CD4-positive, alpha-beta T cell treated with Interleukin-1 beta for 1 hour (primary cell): ENCODE results near the gene NKAIN2.
"Not testable (repeated sequence)": the region's sequence is repeated elsewhere in the genome, so short reads cannot be mapped to it uniquely, and the experiment has no call there.

ENCODE experiments used
- DNase-seq, 2 donors: peaks; one replicate each; pipeline ENCODE4 v3.0.0-alpha.2; 2020 to 2022

The NKAIN2 gene

DNA sequence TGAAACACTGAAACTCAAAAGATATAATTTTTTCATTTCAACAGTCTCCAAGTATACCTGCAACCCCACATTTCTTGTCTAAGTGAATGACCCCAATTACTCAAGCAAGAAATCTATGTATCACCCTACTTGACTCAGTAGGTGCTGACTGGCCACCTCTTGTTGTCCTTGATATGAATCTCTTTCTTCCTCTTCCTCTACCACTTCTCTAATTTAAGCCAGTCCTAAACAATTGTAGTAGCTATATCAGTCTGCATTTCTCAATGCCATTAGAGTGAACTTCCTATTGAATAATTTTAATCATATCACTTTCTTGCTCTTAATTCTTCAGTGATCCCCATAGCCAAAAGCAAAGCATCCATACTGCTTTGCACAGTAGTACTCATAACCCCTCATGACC is 93.2 kb downstream of the NKAIN2 start:
- DNase-seq: no peak

DNA sequence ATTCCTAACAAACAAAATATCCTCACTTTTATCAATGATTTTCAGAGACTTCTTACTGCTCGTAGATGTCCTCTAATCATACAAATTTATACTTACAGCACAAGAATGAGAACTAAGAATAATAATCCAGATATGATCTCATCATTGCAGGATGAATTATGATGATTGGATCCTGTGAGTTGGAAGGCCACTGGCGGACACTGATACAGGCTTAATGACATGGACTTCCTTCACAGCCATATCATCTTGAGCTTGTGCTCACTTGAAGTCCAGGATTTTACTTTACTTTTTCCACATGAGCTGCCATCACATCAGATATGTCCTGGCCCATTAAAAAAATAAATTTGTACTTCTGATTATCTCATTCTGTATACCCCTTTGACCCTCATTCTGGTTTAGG is 94.3 kb downstream of the NKAIN2 start:
- no peak for DNase-seq

GRCh38 chr6:123898665-123899064 is 95.0 kb downstream of the NKAIN2 start:
- no peak for DNase-seq

- no peak for DNase-seq
Observed at GRCh38 chr6:123899745-123900144, 96.1 kb downstream of the NKAIN2 start.

DNA sequence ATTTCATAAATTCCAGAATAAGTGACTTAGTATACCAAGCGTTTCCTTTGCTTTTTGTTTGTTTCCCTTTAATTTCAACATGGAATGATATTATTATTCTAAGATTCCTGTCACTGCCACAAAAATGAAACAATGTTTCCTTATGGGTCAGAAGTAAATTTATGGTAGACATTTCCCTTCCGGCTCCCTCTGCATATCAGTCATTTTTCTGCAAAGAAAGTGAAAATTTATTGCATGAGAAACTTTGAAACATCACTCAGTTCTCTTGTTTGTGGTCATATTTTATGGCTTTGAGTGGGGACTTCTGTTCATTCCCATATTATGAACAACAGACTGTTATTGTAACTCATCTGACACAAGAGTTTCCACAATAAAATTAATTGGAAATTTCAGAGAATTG is 97.8 kb downstream of the NKAIN2 start:
- DNase-seq: no peak

DNA sequence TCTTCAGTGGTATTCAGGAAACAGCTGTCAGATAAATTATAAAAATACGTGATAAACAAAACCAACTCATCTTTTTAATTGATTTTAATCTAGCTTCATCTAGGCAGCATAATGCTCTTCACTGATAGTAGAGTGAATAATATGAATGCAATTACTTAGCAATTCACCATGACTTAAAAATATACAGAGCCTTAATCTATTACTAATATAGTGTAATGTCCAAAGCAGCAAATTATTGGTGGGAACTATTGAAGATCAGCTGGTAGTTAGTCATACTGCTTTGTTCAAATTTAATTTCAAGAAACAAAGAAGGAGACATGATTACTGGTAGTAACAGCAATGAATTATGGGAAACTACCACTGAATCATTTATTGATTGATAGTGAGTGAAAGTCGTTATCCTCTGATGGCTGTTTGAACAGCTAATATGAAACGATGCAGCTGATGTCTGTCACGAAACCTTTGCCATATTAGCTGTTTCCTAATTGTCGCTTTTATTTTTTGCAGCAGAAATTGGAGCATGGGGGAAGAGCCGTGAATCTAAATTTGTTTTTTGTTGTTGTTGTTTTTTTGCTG is 99.2 kb downstream of the NKAIN2 start:
- no peak for DNase-seq

- no peak for DNase-seq
Observed at GRCh38 chr6:123904228-123904627, 100.6 kb downstream of the NKAIN2 start.

DNA sequence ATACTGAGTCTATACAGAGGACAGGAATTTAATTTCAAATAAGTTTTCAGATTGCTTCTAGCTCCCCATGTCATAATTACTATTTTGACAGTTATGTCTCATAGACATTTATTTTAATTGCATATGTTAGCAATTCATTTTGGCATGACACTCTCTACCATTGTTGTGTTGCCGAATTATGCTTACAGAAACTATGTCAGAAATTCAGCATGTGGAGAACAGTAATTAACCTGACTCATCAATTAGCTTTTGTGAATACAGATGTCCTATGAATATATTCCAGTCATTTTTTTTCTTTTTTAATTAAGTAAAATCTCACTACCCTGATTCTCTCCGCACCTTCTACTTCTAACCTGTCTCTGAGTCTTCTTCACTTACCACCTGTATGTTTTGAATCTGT is 105.1 kb downstream of the NKAIN2 start:
- no peak for DNase-seq

DNA sequence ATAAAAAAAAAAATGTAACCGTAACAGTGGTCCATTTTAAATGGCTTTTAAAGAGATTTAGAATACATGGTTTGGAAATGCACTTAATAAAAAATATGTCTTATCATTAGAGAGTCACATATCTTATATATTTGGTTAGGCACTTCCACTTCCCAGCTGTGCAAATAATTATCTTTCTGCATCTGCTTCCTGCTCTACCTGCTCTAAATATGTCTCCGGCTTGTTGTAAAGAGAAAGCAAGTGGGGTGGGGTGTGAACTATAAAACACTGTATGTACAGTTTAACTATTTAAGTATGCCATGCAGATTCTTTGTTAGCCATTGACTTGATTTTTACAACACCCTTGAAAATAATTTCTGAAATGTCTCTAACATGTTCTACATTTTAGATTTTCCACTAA is 106.3 kb downstream of the NKAIN2 start:
- DNase-seq: no peak

- no peak for DNase-seq
Observed at GRCh38 chr6:123913863-123914262, 110.2 kb downstream of the NKAIN2 start.

- not testable (repeated sequence) for DNase-seq
Observed at GRCh38 chr6:123923379-123923778, 119.7 kb downstream of the NKAIN2 start.

GRCh38 chr6:123925350-123925749 is 121.7 kb downstream of the NKAIN2 start:
- DNase-seq: no peak

DNA sequence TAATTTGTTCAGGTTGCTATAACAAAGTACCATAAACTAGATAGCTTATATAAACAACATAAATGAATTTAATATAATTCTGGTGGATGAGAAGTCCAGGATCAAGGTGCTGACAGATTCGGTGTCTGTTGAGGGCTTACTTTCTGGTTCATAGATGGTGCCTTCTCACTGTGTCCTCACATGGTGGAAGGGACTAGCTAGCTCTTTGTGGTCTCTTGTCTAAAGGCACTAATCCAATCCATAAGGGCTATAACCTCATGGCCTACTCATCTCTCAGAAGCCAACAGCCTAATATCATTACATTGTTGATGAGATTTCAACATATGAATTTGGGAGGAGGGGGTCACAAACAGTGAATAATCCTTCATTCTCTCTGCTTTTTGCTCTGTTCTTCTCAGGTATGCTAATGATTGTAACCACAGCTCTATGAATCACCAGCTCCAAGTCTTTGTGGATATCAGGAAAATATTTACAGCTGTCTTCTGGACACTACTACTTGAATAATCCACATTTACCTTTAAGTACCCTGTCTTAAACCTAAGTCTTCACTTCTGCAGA is 122.3 kb downstream of the NKAIN2 start:
- no peak for DNase-seq

- no peak for DNase-seq
Observed at GRCh38 chr6:123928529-123928928, 124.9 kb downstream of the NKAIN2 start.

- DNase-seq: no peak
Observed at GRCh38 chr6:123931928-123932327, 128.3 kb downstream of the NKAIN2 start.

DNA sequence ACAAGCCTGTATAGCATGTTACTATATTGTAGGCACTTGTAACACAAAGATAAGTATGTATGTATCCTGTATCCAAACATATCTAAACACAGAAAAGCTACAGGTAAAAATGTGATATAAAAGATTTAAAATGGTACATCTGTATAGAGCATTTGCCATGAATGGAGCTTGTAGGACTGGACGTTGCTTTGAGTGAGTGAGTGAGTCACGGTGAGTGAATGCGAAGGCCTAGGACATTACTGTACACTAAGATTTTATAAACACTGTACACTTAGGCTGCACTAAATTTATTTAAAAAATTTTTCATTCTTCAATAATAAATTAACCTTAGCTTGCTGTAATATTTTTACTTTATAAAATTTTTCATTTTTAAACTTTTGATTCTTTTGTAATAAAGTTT is 136.9 kb downstream of the NKAIN2 start:
- DNase-seq: no peak

DNA sequence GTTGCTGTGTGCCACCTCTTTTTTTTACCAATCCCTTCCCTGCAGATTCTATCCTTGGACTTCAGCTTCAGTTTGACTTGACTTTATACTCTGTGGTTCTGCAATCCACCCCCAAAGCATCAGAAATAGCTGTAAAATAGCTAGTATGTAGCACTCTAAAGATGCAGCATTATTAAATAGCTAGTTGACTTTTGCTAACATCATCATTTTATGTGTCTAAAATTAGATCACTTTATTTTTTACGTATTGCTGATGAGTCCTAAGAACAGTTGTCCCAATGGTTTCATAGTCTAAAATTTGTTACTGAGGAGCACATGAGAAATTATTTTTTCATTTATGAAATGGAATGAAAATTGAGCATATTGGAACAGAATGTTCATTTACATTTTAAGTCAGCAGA is 138.2 kb downstream of the NKAIN2 start:
- no peak for DNase-seq

DNA sequence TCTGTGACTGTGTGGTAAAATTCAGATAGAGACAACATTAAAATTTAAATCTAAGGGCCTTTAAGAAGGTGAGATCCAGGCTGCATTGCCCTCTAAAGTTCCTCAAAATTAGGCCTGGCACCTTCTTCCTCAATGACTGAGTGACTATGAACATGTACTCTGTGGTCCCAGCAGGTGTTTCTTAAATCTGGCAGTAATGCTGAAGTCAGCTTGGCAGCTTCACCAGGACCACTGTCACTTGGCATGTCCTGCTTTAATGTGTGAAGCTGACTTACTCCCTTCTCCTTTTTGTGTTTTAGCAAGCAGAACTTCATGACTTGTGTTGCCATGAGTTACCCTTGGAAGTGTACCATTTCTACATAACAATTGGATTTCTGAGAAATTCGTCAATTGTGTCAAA is 141.7 kb downstream of the NKAIN2 start:
- no peak for DNase-seq

- DNase-seq: no peak
Observed at GRCh38 chr6:123953920-123954319, 150.3 kb downstream of the NKAIN2 start.

DNA sequence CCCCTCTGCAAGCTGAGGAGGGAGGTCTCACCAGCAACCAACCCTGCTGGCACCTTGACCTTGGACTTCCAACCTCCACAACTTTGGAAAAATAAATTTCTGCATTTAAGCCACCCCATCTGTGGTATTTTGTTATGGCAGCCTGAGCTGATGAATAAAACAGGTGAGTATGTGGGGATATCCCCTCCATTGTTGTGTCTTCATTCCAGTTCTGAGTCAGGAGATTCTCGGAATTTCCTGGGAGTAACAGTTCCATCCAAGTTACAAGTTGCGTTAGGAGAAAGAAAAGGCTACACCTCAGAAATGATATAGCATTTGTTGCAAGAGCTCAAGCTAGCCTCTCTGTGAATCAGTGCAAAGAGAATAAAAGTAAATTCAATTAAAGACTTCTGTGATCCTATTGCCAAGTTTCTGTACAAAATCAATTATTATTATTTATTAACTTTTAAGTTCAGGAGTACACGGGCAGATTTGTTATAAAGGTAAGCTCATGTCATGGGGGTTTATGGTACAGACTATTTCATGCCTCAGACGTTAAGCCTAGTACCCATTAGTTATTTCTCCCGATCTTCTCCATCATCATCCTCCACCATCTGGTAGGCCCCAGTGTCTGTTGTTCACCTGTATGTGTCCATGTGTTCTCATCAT is 153.0 kb downstream of the NKAIN2 start:
- no peak for DNase-seq

- DNase-seq: no peak
Observed at GRCh38 chr6:123962508-123962907, 158.8 kb downstream of the NKAIN2 start.

DNA sequence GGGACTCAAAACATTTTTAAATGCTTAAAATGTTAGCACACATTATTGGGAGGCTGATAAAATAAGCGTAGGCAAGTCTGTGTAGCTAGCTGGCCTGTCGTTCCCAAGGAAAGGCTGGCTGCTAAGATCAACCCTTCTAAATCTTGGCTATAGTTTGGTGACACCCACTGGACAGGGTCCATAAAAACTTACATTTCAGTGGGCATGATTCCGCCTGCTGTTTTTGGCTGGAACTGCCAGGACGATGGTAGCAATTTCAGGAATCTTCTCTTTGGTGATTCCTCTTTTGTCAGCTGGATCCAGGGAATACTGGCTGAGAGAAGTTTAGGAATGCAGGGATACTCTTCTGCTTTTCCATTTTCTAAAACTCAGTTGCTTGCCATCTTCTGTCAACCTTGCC is 162.2 kb downstream of the NKAIN2 start:
- DNase-seq: no peak

- DNase-seq: no peak
Observed at GRCh38 chr6:123966618-123967017, 163.0 kb downstream of the NKAIN2 start.

- no peak for DNase-seq
Observed at GRCh38 chr6:123967905-123968304, 164.2 kb downstream of the NKAIN2 start.
